Activated naive CD8-positive, alpha-beta T cell treated with anti-CD3 and anti-CD28 coated beads, Interleukin-2, amount 50 U/mL, for 24 hours (primary cell): ENCODE results near the gene PEPD.

Experiments
- ATAC-seq: fragments of 150-1000 bp; cut with Tn5 transposase; one replicate; pipeline ENCODE4 v1.10.0; 2021
- DNase-seq: peaks from one replicate; pipeline ENCODE4 v3.0.0; 2021
- H3K27ac Mint-ChIP-seq: one replicate; pipeline ENCODE4 v1.8.0; 2021; ENCODE audit warnings: mild to moderate bottlenecking, mixed read lengths
- H3K27me3 Mint-ChIP-seq: one replicate; pipeline ENCODE4 v1.8.0; 2021; ENCODE audit warnings: mixed read lengths
- H3K36me3 Mint-ChIP-seq: one replicate; pipeline ENCODE4 v1.8.0; 2021; ENCODE audit warnings: low read depth, mixed read lengths
- H3K4me1 Mint-ChIP-seq: one replicate; pipeline ENCODE4 v1.8.0; 2021; ENCODE audit warnings: mixed read lengths
- H3K4me3 Mint-ChIP-seq: one replicate; pipeline ENCODE4 v1.8.0; 2021; ENCODE audit warnings: mild to moderate bottlenecking, moderate library complexity, mixed read lengths
- H3K9me3 Mint-ChIP-seq: one replicate; pipeline ENCODE4 v1.8.0; 2021; ENCODE audit warnings: mixed read lengths

PEPD gene

DNA sequence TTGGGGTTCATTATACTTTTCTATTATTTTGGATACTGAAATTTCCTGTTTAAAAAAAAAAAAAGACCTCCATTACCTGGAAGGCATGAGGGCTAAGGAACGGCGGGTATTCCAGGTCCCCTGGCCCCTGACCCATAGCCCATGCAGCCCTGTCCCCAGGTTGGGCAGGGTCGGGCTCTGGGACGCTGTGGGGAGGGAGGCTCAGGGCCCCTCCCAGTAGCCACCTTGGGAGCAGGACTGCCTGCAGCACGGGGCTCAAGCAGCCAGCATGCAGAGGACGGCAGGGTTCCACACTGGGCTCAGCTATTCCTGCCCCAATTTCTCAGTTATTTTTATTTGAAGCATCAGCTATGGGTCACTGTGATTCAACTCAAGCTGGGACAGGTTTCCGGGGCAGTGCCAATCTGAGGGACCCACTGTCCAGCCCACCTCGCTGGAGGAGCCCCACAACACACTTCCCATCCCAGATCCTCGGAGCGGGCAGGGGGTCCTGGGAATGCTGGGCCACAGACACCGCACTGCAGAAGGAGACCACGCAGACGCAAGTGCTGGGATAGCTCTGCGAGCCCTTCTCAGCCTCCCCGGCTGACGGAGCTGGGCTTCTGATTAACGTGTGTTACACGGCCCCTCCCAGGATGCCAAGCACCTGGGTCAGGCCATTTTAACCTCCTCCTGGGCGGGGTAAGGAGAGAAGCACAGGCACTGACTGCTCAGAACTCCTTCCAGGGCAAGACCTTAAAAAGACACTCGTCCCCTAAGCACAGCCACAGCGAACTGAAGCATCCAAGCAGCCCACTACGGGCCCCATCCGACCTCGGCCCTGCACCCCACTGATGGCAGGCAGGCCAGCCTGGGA is 60.1 kb downstream of the PEPD start:
- DNase-seq (no peak), ATAC-seq (no peak)
- Mint-ChIP-seq H3K4me1 (no peaks in the 10 kb centered on the region), H3K36me3 (no peaks in the 10 kb centered on the region), H3K4me3 (no peak overlapping the region), H3K27me3 (no peaks in the 10 kb centered on the region), H3K9me3 (no peaks in the 10 kb centered on the region), H3K27ac (no peak overlapping the region)

DNA sequence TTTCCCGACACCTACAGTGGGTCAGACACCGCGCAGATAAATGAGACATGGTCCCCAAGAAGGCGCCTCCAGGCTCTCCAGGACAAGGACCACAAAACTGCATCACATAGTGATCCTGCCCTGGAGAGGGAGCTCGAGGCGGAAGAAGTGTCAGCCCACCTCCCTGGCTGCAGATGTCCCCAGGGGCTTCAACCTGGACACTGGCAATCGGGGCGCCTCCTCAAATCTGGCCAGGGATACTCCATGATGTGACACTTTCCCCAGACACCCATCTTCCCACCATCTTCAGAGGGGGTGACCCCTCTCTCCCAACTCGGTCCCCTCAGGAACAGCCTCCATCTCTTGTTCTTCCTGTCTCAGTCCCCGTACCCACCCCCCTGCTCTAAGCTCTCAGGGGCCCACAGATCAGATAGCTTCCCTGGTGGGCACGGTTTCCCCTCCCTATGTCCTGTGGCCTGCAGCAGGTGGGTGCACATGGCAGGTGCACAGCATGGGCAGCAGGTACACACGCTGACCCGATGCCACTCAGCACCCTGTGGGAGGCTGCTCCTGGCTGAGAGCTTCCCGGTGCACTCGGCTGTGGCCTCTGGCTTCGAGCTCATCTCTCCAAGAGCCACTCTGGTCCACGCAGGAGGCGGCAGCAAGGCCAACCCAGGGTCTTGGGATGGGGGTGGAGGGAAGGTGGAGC is 61.2 kb downstream of the PEPD start:
- H3K4me1 Mint-ChIP-seq: no peaks in the 10 kb centered on the region
- ATAC-seq: peak; percentile 4
- no peak overlapping the region for H3K27ac Mint-ChIP-seq
- no peak overlapping the region for H3K4me3 Mint-ChIP-seq
- H3K36me3 Mint-ChIP-seq: no peaks in the 10 kb centered on the region
- no peak for DNase-seq
- no peaks in the 10 kb centered on the region for H3K27me3 Mint-ChIP-seq
- no peaks in the 10 kb centered on the region for H3K9me3 Mint-ChIP-seq

DNA sequence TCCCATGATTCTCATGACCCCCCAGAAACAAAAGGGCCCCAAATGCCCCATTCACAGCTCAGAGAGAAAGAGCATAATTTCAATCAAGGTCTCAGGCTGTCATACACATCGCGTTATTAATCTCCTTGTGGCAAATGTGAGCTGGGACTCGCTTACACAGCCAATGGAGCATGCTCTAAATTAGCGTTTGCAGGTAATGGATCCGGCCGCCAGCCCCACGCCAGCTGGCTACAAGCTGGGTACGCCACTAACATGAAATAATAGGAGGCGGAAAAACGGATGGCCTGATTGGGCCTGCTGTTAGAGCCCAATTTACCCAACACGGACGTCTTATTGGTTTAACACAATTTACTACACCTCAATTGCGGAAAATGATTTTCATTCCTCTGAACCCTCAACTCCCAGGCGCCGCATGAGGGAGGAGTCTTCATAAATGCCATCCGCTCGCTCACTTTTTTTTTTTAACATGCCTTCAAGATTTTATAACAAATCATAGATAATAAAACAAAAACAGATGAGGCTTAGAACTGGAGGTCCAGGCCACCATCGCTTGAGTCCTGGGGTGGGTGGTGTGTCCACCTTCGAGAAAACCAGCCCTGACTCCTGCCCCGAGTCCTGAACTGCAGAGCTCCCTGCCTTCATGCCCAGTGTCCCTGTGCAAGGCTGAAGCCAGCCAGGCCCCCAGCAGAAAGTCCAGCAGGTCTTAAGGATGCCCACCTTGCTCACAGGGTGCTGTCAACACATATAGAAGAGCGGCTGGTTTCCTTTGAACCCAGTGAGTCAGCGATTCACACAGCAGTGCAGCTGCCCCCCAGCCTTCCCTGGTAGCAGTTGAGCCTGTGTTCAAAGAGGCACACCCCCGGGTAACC is 62.1 kb downstream of the PEPD start:
- H3K36me3 Mint-ChIP-seq: no peaks in the 10 kb centered on the region
- no peak overlapping the region for H3K4me3 Mint-ChIP-seq
- H3K27me3 Mint-ChIP-seq: no peaks in the 10 kb centered on the region
- DNase-seq (no peak), ATAC-seq (no peak)
- H3K9me3 Mint-ChIP-seq: no peaks in the 10 kb centered on the region
- H3K4me1 Mint-ChIP-seq: no peaks in the 10 kb centered on the region
- H3K27ac Mint-ChIP-seq: no peak overlapping the region

DNA sequence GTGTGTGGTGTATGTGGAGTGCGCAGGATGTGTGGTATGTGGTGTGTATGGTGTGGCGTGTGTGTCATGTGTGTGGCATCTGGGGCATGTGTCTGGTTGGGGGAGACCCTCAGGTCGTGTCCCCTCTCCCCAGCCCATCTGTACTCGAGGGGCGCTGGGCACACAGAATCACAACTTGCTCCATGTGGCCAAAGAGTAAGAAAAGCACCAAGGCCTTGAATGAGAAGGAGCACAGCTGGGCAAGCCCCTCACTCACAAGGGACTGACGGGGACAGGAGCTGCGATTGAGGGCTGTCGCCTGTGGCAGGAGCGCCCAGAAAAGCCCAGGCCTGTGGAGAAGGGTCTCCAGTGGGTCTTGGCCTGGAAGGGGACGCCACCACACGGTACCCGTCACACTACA is 62.8 kb downstream of the PEPD start:
- DNase-seq (no peak), ATAC-seq (no peak)
- Mint-ChIP-seq H3K4me3 (no peak overlapping the region), H3K27ac (no peak overlapping the region), H3K36me3 (no peaks in the 10 kb centered on the region), H3K27me3 (no peaks in the 10 kb centered on the region), H3K4me1 (no peaks in the 10 kb centered on the region), H3K9me3 (no peaks in the 10 kb centered on the region)

DNA sequence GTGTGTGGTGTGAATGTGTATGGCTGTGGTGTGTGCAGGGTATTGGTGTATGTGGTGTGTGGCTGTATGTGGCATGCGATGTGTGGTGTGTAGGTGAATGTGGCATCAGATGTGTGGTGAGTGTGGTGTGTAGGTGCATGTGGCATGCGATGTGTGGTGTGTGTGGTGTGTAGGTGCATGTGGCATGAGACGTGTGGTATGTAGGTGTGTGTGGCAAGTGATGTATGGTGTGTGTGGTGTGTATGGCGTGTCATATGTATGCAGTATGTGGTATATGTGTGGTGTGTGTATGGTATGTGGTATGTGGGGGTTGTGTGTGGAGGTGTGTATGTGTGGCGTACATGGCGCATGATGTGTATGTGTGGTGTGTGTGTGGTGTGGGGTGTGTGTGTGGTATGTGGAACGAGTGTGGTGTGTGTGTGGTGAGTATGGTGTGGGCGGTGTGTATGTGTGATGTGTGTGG is 63.4 kb downstream of the PEPD start:
- Mint-ChIP-seq H3K4me1 (no peaks in the 10 kb centered on the region), H3K27ac (no peak overlapping the region), H3K9me3 (no peaks in the 10 kb centered on the region), H3K27me3 (no peaks in the 10 kb centered on the region), H3K36me3 (no peaks in the 10 kb centered on the region), H3K4me3 (no peak overlapping the region)
- no peak for ATAC-seq
- DNase-seq: no peak

DNA sequence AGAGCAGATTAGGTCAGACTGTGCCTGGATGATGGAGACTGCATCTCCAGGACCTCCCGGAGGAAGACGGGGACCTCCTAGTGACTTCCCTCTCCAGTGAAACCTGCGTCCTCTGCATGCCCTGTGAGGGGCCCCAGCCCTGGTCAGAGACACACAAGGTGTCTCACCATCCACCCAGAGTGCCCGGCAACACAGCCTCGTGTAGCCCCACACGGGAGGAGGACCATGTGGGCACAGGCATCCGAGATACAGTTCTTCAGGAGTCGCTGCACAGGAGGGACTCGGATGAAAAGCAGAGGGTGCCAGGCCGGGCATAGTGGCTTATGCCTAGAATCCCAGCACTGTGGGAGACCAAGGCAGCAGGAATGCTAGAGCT is 64.8 kb downstream of the PEPD start:
- Mint-ChIP-seq H3K27me3 (no peaks in the 10 kb centered on the region), H3K9me3 (no peaks in the 10 kb centered on the region), H3K4me1 (no peaks in the 10 kb centered on the region), H3K4me3 (no peak overlapping the region), H3K27ac (no peak overlapping the region), H3K36me3 (no peaks in the 10 kb centered on the region)
- no peak for ATAC-seq
- no peak for DNase-seq

DNA sequence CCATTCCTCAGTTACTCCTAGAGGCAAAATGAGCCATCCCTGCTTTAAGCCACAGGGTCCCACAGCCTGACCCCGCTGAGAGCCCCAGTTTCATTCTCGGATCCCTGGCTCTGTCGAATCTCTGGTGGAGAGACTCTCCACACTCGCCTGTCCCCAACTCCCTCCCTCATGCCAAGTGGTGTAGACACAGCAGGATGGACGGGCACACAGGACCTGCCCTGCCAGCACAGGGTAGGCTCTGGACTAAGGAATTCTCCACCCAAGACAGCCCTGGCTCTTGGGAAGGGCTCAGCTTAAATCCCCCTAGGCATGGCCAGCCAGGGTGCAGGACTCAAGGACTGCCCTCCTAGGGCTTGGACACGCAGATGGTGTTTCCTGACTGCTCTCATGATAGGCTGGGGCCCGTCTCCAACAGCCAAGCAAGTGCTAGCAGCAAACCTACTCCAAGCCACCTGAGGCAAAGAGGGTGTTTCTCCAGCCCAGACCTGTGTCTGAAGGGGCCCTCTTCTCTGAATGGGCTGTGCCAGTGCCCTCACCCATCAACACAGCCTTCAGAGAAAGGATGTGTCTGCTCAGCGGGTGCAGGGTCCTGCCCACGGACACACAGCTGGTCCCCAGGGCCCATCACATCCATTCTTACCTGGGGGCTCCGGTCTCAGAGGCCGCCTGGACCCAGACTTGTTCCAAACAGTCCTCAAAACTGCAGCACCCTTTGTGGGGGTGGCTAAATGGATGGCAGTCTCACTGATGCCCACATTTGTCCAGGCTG is 65.3 kb downstream of the PEPD start:
- Mint-ChIP-seq H3K36me3 (no peaks in the 10 kb centered on the region), H3K4me3 (no peak overlapping the region), H3K9me3 (no peaks in the 10 kb centered on the region), H3K27ac (no peak overlapping the region), H3K4me1 (no peaks in the 10 kb centered on the region), H3K27me3 (no peaks in the 10 kb centered on the region)
- no peak for DNase-seq
- ATAC-seq: no peak

DNA sequence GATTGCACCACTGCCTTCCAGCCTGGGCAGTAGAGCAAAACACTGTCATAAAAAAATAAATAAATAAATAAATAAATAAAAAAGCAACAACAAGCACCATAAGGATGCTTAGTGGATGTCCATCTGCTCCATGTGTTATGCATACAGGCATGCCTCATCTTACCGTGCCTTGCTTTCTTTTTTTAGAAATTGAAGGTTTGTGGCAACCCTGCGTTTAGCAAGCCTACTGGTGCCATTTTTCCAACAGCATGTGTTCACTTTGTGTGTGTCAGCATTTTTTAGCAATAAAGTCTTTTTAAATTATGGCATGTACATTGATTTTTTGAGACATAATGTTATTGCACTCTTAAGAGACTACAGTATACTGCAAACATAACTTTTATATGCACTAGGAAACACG is 68.3 kb downstream of the PEPD start:
- H3K4me3 Mint-ChIP-seq: no peak overlapping the region

DNA sequence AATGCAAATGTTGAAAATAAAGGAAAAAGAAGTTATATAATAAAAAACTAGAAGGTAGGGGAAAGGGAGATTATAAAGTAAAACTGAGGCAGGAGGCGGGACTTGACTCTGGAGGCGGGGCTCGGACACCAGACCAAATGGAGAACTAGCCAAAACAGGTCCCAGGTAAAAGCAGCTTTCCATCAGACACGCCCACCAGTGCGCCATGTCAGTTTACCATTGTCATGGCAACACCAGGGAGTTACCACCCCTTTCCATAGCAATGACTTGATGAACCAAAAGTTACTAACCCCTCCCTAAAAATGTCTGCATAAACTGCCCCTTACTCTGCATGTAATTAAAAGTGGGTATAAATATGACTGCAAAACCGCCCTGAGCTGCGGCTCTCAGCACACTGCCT is 70.9 kb downstream of the PEPD start:
- no peak for DNase-seq
- Mint-ChIP-seq H3K4me1 (no peaks in the 10 kb centered on the region), H3K9me3 (no peaks in the 10 kb centered on the region), H3K36me3 (no peaks in the 10 kb centered on the region), H3K4me3 (no peak overlapping the region), H3K27me3 (no peaks in the 10 kb centered on the region), H3K27ac (no peak overlapping the region)
- ATAC-seq: no peak

More for the DNA sequence above, 68.3 kb downstream of the PEPD start:
- no peaks in the 10 kb centered on the region for H3K9me3 Mint-ChIP-seq
- H3K4me1 Mint-ChIP-seq: no peaks in the 10 kb centered on the region
- H3K27me3 Mint-ChIP-seq: no peaks in the 10 kb centered on the region
- no peaks in the 10 kb centered on the region for H3K36me3 Mint-ChIP-seq
- DNase-seq: no peak
- no peak overlapping the region for H3K27ac Mint-ChIP-seq
- no peak for ATAC-seq

DNA sequence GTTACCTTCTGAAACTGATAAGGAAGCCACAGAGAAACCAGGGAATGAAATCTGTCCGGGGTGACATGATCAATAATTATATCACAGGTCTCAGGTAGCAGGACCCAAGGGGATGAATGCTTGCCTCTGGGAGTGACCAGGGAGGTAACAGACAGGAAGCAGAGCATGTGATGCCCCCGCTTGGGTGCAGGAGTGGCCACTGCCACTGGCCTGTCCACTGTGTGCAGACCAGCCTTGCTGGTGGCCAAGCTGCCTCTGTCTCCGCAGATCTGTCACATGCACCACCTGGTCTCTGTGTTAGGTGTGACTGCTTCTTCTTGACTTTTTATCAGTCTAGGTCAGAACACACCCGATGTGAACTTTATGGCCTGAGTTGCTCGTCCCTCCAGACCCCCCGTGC is 71.8 kb downstream of the PEPD start:
- no peak overlapping the region for H3K4me3 Mint-ChIP-seq
- DNase-seq: no peak
- H3K4me1 Mint-ChIP-seq: no peaks in the 10 kb centered on the region
- no peaks in the 10 kb centered on the region for H3K9me3 Mint-ChIP-seq
- H3K36me3 Mint-ChIP-seq: no peaks in the 10 kb centered on the region
- H3K27ac Mint-ChIP-seq: no peak overlapping the region
- H3K27me3 Mint-ChIP-seq: no peaks in the 10 kb centered on the region
- no peak for ATAC-seq

DNA sequence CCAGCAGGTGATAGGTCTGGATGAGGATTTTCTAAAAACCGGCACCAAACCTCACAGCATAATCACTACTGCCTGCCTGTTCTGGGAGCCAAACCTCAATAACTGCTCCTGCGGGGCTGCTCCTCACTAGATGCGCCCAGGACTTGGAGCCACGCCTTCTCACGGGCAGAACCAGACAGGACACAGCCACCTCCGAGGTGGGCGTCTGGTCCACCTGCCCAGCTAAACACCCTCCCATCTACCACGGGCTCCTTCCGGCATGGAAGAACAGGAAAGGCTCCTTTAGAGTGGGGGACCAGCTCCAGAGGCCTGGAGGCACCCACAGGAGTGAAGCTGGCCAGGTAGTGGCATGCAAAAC is 73.5 kb downstream of the PEPD start:
- no peak for ATAC-seq
- Mint-ChIP-seq H3K27ac (no peak overlapping the region), H3K36me3 (no peaks in the 10 kb centered on the region), H3K4me1 (no peaks in the 10 kb centered on the region), H3K9me3 (no peaks in the 10 kb centered on the region), H3K4me3 (no peak overlapping the region), H3K27me3 (no peaks in the 10 kb centered on the region)
- no peak for DNase-seq

DNA sequence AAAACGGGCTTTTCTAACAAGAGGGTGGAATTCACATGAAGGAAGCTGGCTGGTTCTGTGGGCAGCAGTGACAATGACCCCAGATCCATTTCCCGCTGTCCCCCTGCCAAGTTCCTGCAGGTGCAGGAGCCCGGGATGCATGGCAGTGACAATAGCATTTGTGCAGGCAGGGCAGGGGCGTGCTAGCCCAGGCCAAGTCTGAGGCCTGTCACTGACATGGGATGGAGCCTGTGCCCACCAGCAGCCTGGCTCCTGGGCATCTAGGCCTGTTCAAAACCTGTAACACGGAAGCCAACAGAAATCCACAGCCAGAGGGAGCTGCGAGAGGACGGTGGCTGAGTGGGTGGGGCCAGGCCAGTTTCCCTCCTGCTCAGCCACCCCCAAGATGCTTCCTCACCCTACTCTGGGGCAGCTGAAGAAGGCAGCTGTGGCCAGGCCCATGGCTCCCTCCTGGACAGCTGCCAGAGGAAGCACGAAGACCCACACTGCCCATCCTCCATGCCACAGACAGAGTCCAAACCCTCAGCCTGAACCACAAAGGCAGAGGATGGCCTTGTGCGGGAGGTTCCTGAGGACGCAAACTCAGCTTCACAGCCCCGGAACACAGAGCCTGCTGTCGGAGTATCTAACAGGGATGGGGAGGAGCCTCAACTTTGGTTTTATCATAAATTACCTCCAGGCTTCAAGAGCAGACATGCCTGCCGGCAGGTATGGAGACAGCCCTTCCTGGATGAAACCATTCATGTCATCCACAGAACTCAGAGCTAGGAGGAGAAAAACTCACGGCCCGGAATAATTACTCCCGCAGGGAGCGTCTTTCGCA is 74.0 kb downstream of the PEPD start:
- no peak for ATAC-seq
- Mint-ChIP-seq H3K27ac (no peak overlapping the region), H3K27me3 (no peaks in the 10 kb centered on the region)

DNA sequence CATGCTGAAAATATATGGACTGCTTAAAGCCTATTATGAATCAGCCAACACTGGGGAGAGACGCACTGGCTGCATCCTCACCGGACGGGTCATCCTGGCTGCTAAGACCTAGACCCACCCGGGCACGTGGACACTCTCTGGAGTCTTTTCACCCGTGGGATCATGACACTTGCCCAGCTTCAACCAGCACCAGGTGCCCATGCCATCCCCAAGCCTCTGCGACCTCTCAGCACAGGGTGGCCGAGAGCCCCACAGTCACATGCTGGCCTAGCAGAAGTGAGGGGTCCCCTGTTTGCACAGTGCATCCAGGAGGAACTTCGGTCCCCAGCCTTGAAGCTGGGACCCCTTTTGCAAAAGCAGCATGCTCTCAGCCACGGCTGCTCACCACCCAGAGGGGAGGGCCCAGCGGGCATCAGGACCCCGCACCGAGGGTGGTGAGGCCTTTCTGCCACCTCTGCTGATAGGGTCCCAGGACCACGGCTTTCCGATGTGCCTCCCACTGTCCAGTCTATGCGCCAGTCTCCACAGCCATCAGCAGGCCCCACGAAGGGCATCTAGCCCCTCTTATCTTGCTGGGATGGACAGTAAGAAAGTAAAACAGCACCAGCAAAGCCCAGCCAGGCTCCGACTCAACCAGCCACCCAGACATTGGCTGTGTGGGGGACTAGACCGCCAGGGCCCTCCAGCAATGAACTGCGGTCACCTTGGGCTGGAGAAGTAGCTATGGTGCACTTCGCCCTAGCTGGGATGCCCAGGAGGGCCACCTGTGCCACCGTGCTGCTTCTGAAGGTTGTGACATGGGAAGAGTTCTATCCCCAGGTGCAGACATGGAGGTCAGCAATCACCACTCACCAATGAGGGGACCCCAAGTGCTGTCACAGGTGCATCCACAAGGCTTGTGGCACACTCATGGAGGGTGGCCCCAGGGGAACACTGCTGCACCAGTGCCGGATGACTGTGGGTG is 75.0 kb downstream of the PEPD start:
- no peaks in the 10 kb centered on the region for H3K27me3 Mint-ChIP-seq
- H3K4me3 Mint-ChIP-seq: no peak overlapping the region
- DNase-seq (no peak), ATAC-seq (no peak)
- no peak overlapping the region for H3K27ac Mint-ChIP-seq
- no peaks in the 10 kb centered on the region for H3K36me3 Mint-ChIP-seq
- no peaks in the 10 kb centered on the region for H3K9me3 Mint-ChIP-seq
- H3K4me1 Mint-ChIP-seq: no peaks in the 10 kb centered on the region

More for the DNA sequence above, 74.0 kb downstream of the PEPD start:
- H3K4me1 Mint-ChIP-seq: no peaks in the 10 kb centered on the region
- DNase-seq: no peak
- H3K4me3 Mint-ChIP-seq: no peak overlapping the region
- no peaks in the 10 kb centered on the region for H3K9me3 Mint-ChIP-seq
- no peaks in the 10 kb centered on the region for H3K36me3 Mint-ChIP-seq
